Amygdala (tissue), 56 donors: ENCODE results near the gene CASP2.
"Not testable (repeated sequence)": the region's sequence is repeated elsewhere in the genome, so short reads cannot be mapped to it uniquely, and the experiment has no call there.

Source experiments
- DNase-seq, 56 donors: peaks; one replicate each; lab custom pipeline; 2025; lab: John Stamatoyannopoulos, UW

Gene CASP2

DNA sequence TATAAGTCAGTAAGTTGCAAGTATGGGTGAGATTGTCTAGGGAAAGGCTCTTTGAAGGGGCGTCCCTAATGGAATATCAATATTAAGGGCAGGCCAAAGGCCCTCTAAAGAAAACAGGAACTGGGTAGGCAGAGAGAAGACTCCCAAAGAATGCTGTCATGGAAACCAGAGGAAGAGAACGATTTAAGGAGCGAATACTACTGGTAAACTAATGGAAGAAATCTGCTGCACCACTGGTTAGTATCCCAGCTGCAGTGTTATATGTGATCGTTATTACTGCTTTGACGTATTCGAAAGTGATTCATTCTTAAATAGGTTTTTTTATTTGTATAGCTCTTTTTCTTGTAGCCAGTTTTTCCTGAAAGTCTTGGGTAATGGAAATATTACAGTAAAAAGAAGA, 1.3 kb downstream of the CASP2 start:
- DNase-seq = no peak

- not testable (repeated sequence) for DNase-seq
Observed at GRCh38 chr7:143289888-143290287, 1.7 kb downstream of the CASP2 start.

DNA sequence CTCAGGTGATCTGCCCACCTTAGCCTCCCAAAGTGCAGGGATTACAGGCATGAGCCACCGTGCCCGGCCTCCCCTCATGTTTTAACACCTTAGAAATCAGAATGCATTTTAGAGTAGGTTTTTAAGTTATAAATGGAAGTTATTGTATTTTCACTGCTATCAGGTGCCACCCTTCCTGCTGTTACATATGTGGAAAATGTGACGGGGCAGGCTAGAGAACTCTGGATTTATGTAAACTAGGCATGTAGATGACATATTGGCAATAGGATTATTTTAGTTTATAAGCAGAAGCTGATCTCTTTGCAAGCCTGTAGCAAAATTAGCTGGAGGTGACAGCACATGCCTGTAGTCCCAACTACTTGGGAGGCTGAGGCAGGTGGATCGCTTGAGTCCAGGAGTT, 2.1 kb downstream of the CASP2 start:
- no peak for DNase-seq

GRCh38 chr7:143292876-143293275, 4.7 kb downstream of the CASP2 start:
- no peak for DNase-seq

GRCh38 chr7:143295870-143296269, 7.7 kb downstream of the CASP2 start:
- DNase-seq = no peak

GRCh38 chr7:143296686-143297085, 8.5 kb downstream of the CASP2 start:
- no peak for DNase-seq

- no peak for DNase-seq
Observed at GRCh38 chr7:143299346-143299745, 11.2 kb downstream of the CASP2 start.

- DNase-seq = peak in 11 of 56 donors; percentile 5 to 31 (median 13)
Observed at GRCh38 chr7:143299840-143300239, 11.7 kb downstream of the CASP2 start.

DNA sequence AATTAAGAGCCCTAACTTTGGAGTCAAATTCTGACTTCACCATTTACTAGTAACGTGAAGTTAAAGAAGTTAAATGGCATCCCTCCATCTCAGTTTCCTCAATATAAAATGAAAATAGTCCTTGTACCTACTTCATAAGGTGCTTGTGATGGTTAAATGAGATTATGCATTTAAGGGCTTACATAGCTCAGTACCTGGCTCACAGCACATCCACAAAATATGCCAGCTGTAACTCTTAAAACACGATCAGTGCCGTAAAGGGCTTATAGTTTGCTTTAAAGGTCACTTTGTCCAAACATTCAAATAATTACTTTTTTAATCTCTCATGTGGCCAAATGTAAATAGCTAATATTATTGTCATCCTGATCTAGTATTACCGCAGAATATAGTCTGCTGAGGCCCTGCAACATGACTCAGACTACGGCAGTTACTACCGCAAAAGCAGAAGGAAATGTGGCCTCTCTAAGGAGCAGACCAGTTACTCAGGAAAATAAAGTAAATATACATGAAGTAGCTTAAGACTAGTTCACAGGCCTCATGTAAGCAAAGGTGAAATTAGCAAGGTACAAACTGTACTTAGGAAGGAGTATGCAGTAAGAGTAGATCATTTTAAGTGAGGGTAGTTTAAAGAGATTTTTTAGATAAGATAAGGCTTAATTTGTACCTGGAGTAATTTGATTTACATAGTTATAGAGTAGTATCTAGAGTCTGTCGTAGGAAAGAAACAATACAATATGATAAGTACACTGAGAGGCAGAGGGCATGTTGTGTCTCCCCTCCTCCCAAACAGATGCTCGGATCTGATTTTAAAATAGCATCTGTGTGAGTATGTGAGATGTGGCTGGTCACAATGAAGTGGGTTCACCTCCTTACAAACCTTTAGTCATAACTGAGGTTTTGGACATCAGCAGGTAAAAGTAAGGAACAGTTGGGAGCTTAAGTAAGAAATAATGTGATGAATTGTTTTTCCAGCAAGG, 13.1 kb downstream of the CASP2 start:
- DNase-seq = no peak

DNA sequence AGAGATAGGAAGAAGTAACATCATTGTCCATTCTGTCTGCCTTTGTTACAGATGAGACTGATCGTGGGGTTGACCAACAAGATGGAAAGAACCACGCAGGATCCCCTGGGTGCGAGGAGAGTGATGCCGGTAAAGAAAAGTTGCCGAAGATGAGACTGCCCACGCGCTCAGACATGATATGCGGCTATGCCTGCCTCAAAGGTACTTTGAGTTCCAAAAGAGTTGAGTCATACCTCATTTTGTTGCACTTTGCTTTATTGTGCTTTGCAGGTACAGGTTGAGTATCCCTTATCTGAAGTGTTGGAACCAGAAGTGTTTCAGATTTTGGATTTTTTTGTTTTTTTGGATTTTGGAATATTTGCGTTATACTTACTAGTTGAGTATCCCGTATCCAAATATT, 15.6 kb downstream of the CASP2 start:
- DNase-seq = no peak

DNA sequence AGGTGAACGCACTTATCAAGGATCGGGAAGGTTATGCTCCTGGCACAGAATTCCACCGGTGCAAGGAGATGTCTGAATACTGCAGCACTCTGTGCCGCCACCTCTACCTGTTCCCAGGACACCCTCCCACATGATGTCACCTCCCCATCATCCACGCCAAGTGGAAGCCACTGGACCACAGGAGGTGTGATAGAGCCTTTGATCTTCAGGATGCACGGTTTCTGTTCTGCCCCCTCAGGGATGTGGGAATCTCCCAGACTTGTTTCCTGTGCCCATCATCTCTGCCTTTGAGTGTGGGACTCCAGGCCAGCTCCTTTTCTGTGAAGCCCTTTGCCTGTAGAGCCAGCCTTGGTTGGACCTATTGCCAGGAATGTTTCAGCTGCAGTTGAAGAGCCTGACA, 16.8 kb downstream of the CASP2 start:
- DNase-seq = no peak

DNA sequence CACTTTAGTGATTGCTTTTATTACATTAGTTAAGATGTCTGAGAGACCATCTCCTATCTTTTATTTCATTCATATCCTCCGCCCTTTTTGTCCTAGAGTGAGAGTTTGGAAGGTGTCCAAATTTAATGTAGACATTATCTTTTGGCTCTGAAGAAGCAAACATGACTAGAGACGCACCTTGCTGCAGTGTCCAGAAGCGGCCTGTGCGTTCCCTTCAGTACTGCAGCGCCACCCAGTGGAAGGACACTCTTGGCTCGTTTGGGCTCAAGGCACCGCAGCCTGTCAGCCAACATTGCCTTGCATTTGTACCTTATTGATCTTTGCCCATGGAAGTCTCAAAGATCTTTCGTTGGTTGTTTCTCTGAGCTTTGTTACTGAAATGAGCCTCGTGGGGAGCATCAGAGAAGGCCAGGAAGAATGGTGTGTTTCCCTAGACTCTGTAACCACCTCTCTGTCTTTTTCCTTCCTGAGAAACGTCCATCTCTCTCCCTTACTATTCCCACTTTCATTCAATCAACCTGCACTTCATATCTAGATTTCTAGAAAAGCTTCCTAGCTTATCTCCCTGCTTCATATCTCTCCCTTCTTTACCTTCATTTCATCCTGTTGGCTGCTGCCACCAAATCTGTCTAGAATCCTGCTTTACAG, 17.4 kb downstream of the CASP2 start:
- peak in 38 of 56 donors; percentile 9 to 78 (median 38) for DNase-seq

GRCh38 chr7:143308632-143309031, 20.5 kb downstream of the CASP2 start:
- DNase-seq = no peak

- DNase-seq = no peak
Observed at GRCh38 chr7:143314127-143314526, 26.0 kb downstream of the CASP2 start.

- DNase-seq = no peak
Observed at GRCh38 chr7:143315776-143316175, 27.6 kb downstream of the CASP2 start, which contains the start of gene CLCN1. Gene CLCN1, plus strand, starts transcription at chr7:143316111. Its CDS starts 102 bp downstream, at chr7:143316213.

GRCh38 chr7:143316492-143316891, 28.3 kb downstream of the CASP2 start:
- DNase-seq = no peak

DNA sequence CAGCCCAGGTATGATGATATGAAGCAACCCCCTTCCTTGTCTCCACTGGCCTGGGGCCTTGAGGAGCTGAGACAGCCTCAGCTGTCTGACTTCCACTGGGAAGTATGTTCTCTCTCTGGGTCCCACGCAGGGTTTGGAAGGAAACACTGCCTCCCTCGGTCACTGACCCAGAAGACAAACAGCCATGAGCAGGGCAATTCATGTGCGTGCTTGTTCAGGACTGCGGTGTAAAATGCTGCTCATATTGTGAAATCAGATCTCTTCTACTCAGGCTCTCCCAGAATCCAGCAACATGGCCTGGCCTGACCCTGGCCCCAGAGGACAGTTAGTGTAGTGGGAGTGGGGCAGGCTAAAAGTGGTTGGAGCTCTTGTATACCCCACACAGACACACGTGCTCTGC, 30.5 kb downstream of the CASP2 start:
- DNase-seq = no peak

GRCh38 chr7:143320620-143321019, 32.5 kb downstream of the CASP2 start:
- no peak for DNase-seq

GRCh38 chr7:143321242-143321641, 33.1 kb downstream of the CASP2 start:
- no peak for DNase-seq

- DNase-seq = peak in 9 of 56 donors; percentile 1 to 19 (median 11)
Observed at GRCh38 chr7:143321734-143322133, 33.6 kb downstream of the CASP2 start.

DNA sequence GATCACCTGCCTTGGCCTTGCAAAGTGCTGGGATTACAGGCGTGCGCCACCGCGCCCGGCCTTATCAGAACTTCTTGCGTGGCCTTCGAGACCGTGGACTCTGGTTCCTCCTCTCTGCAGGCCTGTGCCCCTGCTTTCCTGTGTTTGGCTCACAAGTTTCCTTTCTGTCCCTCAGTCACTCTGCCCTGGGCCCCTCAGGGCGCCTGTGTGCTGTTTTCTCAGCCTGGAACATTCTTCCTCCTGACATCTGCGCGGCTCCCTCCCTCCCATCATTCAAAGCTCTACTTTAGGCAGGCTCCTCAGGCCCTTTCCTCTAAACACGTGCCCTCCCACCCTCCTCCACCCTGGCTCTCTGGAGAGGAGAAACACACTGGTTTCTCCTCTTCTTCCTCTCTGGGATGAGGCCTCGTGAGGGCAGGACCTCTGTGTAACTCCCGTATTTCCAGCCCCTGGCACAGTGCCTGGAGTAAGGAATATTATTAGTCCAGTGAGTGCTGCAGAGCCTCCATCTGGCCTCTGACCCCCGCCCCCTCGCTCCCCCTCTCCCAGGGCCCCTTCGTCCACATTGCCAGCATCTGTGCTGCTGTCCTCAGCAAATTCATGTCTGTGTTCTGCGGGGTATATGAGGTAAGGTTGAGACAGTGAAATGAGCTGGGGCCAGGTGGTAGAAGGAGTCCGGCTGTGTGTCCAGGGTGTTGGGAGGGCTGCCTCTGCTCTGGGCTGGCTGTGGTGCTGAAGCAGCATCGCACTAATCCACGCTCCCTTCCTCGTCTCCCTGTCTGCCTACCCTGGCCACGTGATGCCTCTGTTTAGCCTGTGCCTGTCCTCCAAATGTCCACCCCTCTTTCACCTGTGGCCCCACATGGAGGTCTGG, 34.8 kb downstream of the CASP2 start:
- DNase-seq = no peak
